IPS DF 19.7 (cell line): ENCODE measurements around the gene FUT9.

Source experiments
- DNase-seq: peaks from one replicate; pipeline ENCODE4 v3.0.0-alpha.2; 2013; ENCODE audit warnings: low read depth, low spot score

The FUT9 gene

GRCh38 chr6:96073555-96073954 lies 57.8 kb downstream of the FUT9 start:
- no peak for DNase-seq

GRCh38 chr6:96074006-96074405 lies 58.2 kb downstream of the FUT9 start:
- no peak for DNase-seq

GRCh38 chr6:96075826-96076225 lies 60.1 kb downstream of the FUT9 start:
- DNase-seq: no peak

- no peak for DNase-seq
Observed at GRCh38 chr6:96086745-96087144, 71.0 kb downstream of the FUT9 start.

GRCh38 chr6:96089173-96089572 lies 73.4 kb downstream of the FUT9 start:
- DNase-seq: peak; percentile 15

GRCh38 chr6:96094077-96094476 lies 78.3 kb downstream of the FUT9 start:
- no peak for DNase-seq

GRCh38 chr6:96099069-96099468 lies 83.3 kb downstream of the FUT9 start:
- DNase-seq: no peak

- no peak for DNase-seq
Observed at GRCh38 chr6:96101564-96101963, 85.8 kb downstream of the FUT9 start.

- no peak for DNase-seq
Observed at GRCh38 chr6:96104910-96105309, 89.1 kb downstream of the FUT9 start.

- DNase-seq: no peak
Observed at GRCh38 chr6:96110878-96111277, 95.1 kb downstream of the FUT9 start.

- DNase-seq: no peak
Observed at GRCh38 chr6:96116674-96117073, 100.9 kb downstream of the FUT9 start.

- DNase-seq: no peak
Observed at GRCh38 chr6:96124778-96125177, 109.0 kb downstream of the FUT9 start.

- DNase-seq: no peak
Observed at GRCh38 chr6:96138406-96138805, 122.6 kb downstream of the FUT9 start.

- no peak for DNase-seq
Observed at GRCh38 chr6:96142142-96142541, 126.4 kb downstream of the FUT9 start.

- DNase-seq: no peak
Observed at GRCh38 chr6:96150431-96150830, 134.7 kb downstream of the FUT9 start.

- no peak for DNase-seq
Observed at GRCh38 chr6:96151707-96152106, 135.9 kb downstream of the FUT9 start.

- DNase-seq: no peak
Observed at GRCh38 chr6:96152114-96152708, 136.4 kb downstream of the FUT9 start.

GRCh38 chr6:96153775-96154174 lies 138.0 kb downstream of the FUT9 start:
- DNase-seq: no peak

GRCh38 chr6:96156425-96156824 lies 140.7 kb downstream of the FUT9 start:
- no peak for DNase-seq

- DNase-seq: no peak
Observed at GRCh38 chr6:96157018-96157565, 141.3 kb downstream of the FUT9 start.

GRCh38 chr6:96162711-96163120 lies 146.9 kb downstream of the FUT9 start:
- DNase-seq: peak; percentile 83

- no peak for DNase-seq
Observed at GRCh38 chr6:96164802-96165201, 149.0 kb downstream of the FUT9 start.

GRCh38 chr6:96171112-96171511 lies 155.3 kb downstream of the FUT9 start:
- DNase-seq: no peak

- no peak for DNase-seq
Observed at GRCh38 chr6:96184798-96185197, 169.0 kb downstream of the FUT9 start.
